Stomach (tissue), 9 donors: ENCODE measurements around the gene APOH. TPM values are rescaled to one million over a fixed set of nuclear protein-coding genes. Genes with fewer than 3 reads are reported as not detected.

Experiments
- DNase-seq, 2 donors: peaks; one replicate each; pipeline versions ENCODE4 v3.0.0 to v3.0.0-alpha.2; 2013 to 2019
- H3K27ac ChIP-seq, 5 donors: fragments of 200-600 bp in 4 of 5; sonication (generic) in 4 of 5; one replicate each; pipeline ENCODE4 v1.5.1; 2013 to 2019; ENCODE audit warnings: mild to moderate bottlenecking in 1 of 5, moderate library complexity in 1 of 5
- H3K27me3 ChIP-seq, 3 donors: fragments of 200-600 bp; sonication (generic); one replicate each; pipeline ENCODE4 v1.5.1; 2017 to 2019; ENCODE audit warnings: mixed run types in 1 of 3
- H3K36me3 ChIP-seq, 4 donors: fragments of 200-600 bp; sonication (generic); 1 replicate in 3 of 4; 2 replicates in 1 of 4; pipeline ENCODE4 v1.5.1; 2016 to 2019
- H3K4me1 ChIP-seq, 4 donors: fragments of 200-600 bp; sonication (generic); one replicate each; pipeline ENCODE4 v1.5.1; 2016 to 2019
- H3K4me3 ChIP-seq, 4 donors: fragments of 200-600 bp; sonication (generic) in 3 of 4; one replicate each; pipeline ENCODE4 v1.5.1; 2016 to 2019; ENCODE audit warnings: mild to moderate bottlenecking in 1 of 4
- H3K9me3 ChIP-seq, 4 donors: fragments of 200-600 bp; sonication (generic); one replicate each; pipeline ENCODE4 v1.5.1; 2016 to 2019
- EP300 ChIP-seq: sonication (generic); formaldehyde crosslinking; IDR thresholded peaks from one replicate; pipeline ENCODE4 v1.6.1; 2017; ENCODE audit warnings: antibody characterized with exemption
- POLR2A ChIP-seq, 4 donors: fragments of 450-650 bp; IDR thresholded peaks; one replicate each; pipeline ENCODE4 v1.6.1; 2016; ENCODE audit warnings: antibody characterized with exemption in 4 of 4, control low read depth in 2 of 4, mild to moderate bottlenecking in 1 of 4, moderate library complexity in 1 of 4
- POLR2AphosphoS5 ChIP-seq, 3 donors: sonication (generic); formaldehyde crosslinking; IDR thresholded peaks; one replicate each; pipeline ENCODE4 v1.6.1; 2016; ENCODE audit warnings: antibody characterized with exemption in 3 of 3
- WGBS, 5 donors: extraction: QIAGEN DNeasy Blood & Tissue Kit in 3 of 5; methylation state at CpG; one replicate each; pipeline versions ENCODE4 v1.1.5 to v1.1.7; 2013 to 2018; 5-methylcytosine and 5-hydroxymethylcytosine counted together
- intact Hi-C: fragments of 100-400 bp; cut with DNase I; formaldehyde crosslinking; loops from one replicate; pipeline ENCODE4 v1.15.1; 2023; ENCODE audit warnings: low total_unique reads
- polyA plus RNA-seq, 3 donors: library from polyadenylated mRNA; stranded (reverse); fragments of 200-250 nt; gene quantifications; one replicate each; pipeline ENCODE4 v1.2.3, GENCODE V29; 2013
- total RNA-seq, 5 donors: library from RNA; depleted of rRNA; stranded (reverse); fragments of >200 nt; gene quantifications; one replicate each; pipeline versions ENCODE4 v1.1.0 to v1.2.3, GENCODE V29; 2014 to 2016
- TF ChIP-seq, protein P1 (sequence below), 7 experiments: fragments of 450-650 bp in 4 of 7; fragments of 200-600 bp in 3 of 7; sonication (generic) in 3 of 7; IDR thresholded peaks; one replicate each; pipeline ENCODE4 v1.5.1; 2016 to 2019; ENCODE audit warnings: antibody characterized with exemption in 7 of 7, control low read depth in 2 of 7, mild to moderate bottlenecking in 1 of 7
- donor health status: healthy with polysubstance abuse.
- donor health status: Bipolar disorder and iron deficiency.
- donor health status: healthy.

The APOH gene
- total and polyA plus RNA-seq, 8 donors: 0.87 to 22.8 (median 2.0) TPM; not detected in 3

DNA sequence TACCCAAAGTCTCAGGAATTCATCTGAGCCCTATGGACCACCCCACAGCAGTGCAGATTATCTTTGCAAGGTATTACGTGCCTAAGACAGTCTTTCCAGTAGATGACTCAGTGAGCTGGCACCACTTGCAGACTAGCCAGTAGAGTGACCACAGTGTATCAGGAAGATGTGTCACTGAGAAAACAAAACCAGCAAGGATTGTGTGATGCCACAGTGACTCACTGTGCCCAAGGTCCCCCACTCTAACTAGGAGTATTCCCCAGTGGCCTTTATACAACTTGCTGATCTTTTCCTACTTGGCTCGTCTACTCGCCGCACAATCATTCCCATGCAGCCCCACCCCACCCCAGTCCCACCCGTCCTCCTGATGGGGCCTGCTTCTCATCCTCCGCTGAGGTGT lies 46.4 kb upstream of the APOH start:
- WGBS, 5 donors: 64 to 77% (median 69%) methylated on average over 6 of the region's 6 CpGs
- intact Hi-C loops: no loop called here
- peaks cover 0 to 15% (median 4%) of the 10 kb centered on the region in 4 donors for H3K4me1 ChIP-seq
- peak overlapping the region in 1 of 5 donors; percentile 40 for H3K27ac ChIP-seq
- H3K9me3 ChIP-seq: peaks cover 0 to 6% (median 5%) of the 10 kb centered on the region in 4 donors
- H3K27me3 ChIP-seq: no peaks in the 10 kb centered on the region
- H3K36me3 ChIP-seq: no peaks in the 10 kb centered on the region
- TF ChIP-seq POLR2AphosphoS5 (IDR thresholded peaks at IDR 0.05) (peak in 1 of 3 donors; percentile 61), EP300 (no peak)
- no peak overlapping the region for H3K4me3 ChIP-seq
- peak in 1 of 2 donors; percentile 42 for DNase-seq

DNA sequence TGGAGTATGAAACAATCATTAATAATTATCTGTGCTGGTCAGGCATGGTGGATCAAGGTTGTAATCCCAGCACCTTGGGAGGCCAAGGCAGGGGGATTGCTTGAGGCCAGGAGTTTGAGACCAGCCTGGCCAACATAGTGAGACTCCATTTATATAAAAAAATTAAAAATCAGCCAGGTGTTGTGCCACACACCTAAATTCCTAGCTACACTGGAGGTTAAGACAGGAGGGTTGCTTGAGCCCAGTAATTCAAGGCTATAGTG lies 44.3 kb upstream of the APOH start:
- no peaks in the 10 kb centered on the region for H3K36me3 ChIP-seq
- H3K4me1 ChIP-seq: peaks cover 0 to 15% (median 4%) of the 10 kb centered on the region in 4 donors
- H3K27ac ChIP-seq: no peak overlapping the region
- DNase-seq: no peak
- no peaks in the 10 kb centered on the region for H3K27me3 ChIP-seq
- H3K9me3 ChIP-seq: peaks cover 0 to 6% (median 5%) of the 10 kb centered on the region in 4 donors
- TF ChIP-seq POLR2A (IDR thresholded peaks at IDR 0.05) (no peak), POLR2AphosphoS5 (IDR thresholded peaks at IDR 0.05) (no peak), EP300 (no peak)
- TF ChIP-seq, protein P1, sequence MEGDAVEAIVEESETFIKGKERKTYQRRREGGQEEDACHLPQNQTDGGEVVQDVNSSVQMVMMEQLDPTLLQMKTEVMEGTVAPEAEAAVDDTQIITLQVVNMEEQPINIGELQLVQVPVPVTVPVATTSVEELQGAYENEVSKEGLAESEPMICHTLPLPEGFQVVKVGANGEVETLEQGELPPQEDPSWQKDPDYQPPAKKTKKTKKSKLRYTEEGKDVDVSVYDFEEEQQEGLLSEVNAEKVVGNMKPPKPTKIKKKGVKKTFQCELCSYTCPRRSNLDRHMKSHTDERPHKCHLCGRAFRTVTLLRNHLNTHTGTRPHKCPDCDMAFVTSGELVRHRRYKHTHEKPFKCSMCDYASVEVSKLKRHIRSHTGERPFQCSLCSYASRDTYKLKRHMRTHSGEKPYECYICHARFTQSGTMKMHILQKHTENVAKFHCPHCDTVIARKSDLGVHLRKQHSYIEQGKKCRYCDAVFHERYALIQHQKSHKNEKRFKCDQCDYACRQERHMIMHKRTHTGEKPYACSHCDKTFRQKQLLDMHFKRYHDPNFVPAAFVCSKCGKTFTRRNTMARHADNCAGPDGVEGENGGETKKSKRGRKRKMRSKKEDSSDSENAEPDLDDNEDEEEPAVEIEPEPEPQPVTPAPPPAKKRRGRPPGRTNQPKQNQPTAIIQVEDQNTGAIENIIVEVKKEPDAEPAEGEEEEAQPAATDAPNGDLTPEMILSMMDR (IDR thresholded peaks at IDR 0.05): no peak
- H3K4me3 ChIP-seq: no peak overlapping the region
- intact Hi-C loops: no loop called here

DNA sequence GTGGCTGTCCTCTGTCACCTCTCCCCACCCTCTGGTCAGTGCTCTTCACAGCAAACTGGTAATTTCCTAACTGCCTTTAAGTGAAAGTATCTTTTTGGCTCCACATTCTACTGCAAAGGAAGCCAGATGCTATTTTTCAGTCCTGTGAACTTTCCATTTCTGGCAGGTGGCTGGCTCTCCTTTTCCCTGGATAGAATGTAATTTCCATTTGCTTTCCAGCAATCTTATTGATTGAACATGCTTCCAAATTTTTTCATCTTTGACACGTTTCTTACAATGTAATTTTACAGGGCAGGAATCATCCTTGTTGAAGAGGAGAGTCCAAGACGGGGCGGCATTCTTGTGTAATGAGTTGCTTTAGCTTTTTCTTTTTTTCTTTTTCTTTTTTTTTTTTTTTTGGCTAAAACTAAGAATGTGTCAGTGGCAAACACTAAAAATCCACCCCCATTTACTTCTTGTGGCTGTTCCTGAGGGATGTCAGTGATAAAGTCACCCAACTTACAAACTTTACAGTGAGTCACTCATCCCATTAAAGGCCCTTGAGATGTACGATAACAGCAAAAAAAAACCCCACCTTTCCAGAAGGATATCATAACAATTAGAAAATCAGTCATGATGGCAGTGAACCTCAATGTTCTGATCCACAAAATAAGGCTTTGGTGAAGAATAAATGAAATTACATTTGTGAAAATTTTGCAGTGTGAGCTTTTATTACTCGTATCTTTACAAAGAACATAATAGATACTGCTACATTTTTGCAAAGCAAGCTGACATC lies 43.8 kb upstream of the APOH start:
- H3K27me3 ChIP-seq: no peaks in the 10 kb centered on the region
- DNase-seq: peak in 1 of 2 donors; percentile 63
- intact Hi-C loops: no loop called here
- WGBS, 5 donors: 59 to 70% (median 65%) methylated on average over 5 of the region's 5 CpGs
- H3K36me3 ChIP-seq: no peaks in the 10 kb centered on the region
- no peak overlapping the region for H3K4me3 ChIP-seq
- TF ChIP-seq EP300 (no peak), POLR2AphosphoS5 (IDR thresholded peaks at IDR 0.05) (no peak), POLR2A (IDR thresholded peaks at IDR 0.05) (no peak)
- TF ChIP-seq, protein P1 (IDR thresholded peaks at IDR 0.05): no peak
- peaks cover 0 to 15% (median 4%) of the 10 kb centered on the region in 4 donors for H3K4me1 ChIP-seq
- peaks cover 0 to 6% (median 5%) of the 10 kb centered on the region in 4 donors for H3K9me3 ChIP-seq
- peak overlapping the region in 1 of 5 donors; percentile 23 for H3K27ac ChIP-seq

DNA sequence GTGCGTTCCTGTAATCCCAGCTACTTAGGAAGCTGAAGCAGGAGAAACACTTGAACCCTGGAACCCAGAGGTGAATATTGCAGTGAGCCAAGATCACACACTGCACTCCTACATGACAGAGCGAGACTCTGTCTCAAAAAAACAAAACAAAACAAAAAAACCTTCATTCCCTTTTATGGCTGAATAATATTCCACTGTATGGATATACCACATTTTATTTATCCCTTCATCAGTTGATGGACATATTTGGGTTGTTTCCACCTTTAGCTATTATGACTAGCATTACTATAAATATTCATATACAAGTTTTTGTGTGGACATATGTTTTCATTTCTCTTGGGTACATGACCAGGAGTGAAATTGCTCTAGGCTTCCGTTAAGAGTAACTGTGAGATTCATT lies 42.3 kb upstream of the APOH start:
- intact Hi-C loops: no loop called here
- 91 to 97% (median 96%) methylated on average over 3 of the region's 3 CpGs for WGBS, 5 donors
- Histone ChIP-seq H3K4me1 (peaks cover 0 to 15% (median 4%) of the 10 kb centered on the region in 4 donors), H3K9me3 (peaks cover 0 to 6% (median 5%) of the 10 kb centered on the region in 4 donors), H3K36me3 (no peaks in the 10 kb centered on the region), H3K27me3 (no peaks in the 10 kb centered on the region), H3K4me3 (no peak overlapping the region), H3K27ac (no peak overlapping the region)
- DNase-seq: no peak
- TF ChIP-seq, protein P1 (IDR thresholded peaks at IDR 0.05): no peak
- TF ChIP-seq EP300 (no peak), POLR2AphosphoS5 (IDR thresholded peaks at IDR 0.05) (no peak), POLR2A (IDR thresholded peaks at IDR 0.05) (no peak)

DNA sequence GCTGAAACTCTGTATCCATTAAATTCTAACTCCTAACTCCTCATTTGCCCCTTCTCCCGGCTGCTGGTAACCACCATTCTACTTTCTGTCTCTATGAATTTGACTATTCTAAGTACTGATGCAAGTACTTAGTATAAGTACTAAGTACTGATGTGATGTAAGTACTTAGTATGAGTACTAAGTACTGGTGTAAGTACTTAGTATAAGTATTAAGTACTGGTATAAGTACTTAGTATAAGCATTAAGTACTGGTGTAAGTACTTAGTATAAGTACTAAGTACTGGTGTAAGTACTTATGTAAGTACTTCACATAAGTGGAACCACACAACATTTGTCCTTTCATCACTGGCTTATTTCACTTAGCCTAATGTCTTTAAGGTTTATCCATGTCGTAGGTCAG lies 40.9 kb upstream of the APOH start:
- H3K4me3 ChIP-seq: no peak overlapping the region
- DNase-seq: no peak
- no peaks in the 10 kb centered on the region for H3K36me3 ChIP-seq
- intact Hi-C loops: no loop called here
- H3K27me3 ChIP-seq: no peaks in the 10 kb centered on the region
- TF ChIP-seq POLR2A (IDR thresholded peaks at IDR 0.05) (no peak), EP300 (no peak), POLR2AphosphoS5 (IDR thresholded peaks at IDR 0.05) (no peak)
- TF ChIP-seq, protein P1 (IDR thresholded peaks at IDR 0.05): no peak
- no peak overlapping the region for H3K27ac ChIP-seq
- peaks cover 0 to 9% (median 3%) of the 10 kb centered on the region in 4 donors for H3K4me1 ChIP-seq
- H3K9me3 ChIP-seq: peaks cover 0 to 6% (median 5%) of the 10 kb centered on the region in 4 donors
- WGBS, 5 donors: 87 to 97% (median 93%) methylated on average over 2 of the region's 2 CpGs
